ENCODE results near the gene ENGASE.

DNA sequence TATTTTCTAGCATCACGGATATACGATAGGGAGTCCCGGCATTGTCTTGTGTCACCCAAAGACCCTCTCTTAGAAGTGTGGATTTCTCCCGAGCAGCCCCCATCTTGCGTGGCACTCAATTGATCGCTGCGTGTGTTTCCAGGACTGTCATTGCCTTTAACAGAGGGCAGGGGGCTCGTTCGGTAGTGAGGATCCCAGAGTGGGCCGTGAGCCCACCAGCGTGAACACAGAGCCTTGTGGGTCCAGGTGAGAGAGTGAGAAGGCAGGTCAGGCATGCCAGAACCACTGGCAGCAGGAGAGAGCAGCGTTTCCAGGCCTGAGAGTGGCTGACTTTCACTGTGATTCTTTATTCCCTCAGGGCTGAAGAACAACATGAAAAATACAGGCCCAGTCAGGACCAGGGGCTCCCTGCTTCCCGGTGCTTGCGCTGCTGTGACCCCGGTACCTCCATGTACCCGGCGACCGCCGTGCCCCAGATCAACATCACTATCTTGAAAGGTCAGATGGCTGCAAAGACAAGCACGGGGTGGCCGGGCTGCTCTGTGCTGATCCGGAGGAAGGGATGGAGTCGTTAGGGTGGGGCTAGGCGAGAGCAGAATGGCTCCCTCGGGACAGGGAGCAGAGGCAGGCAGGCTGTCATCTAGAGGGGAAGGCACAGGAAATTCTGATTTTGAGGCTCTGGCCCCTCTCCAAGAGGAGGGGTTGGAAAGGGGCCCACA, 28.3 kb upstream of the ENGASE start:
- TF ChIP-seq POLR2A (IDR thresholded peaks at IDR 0.05) = no peak
- TF ChIP-seq, protein P1, sequence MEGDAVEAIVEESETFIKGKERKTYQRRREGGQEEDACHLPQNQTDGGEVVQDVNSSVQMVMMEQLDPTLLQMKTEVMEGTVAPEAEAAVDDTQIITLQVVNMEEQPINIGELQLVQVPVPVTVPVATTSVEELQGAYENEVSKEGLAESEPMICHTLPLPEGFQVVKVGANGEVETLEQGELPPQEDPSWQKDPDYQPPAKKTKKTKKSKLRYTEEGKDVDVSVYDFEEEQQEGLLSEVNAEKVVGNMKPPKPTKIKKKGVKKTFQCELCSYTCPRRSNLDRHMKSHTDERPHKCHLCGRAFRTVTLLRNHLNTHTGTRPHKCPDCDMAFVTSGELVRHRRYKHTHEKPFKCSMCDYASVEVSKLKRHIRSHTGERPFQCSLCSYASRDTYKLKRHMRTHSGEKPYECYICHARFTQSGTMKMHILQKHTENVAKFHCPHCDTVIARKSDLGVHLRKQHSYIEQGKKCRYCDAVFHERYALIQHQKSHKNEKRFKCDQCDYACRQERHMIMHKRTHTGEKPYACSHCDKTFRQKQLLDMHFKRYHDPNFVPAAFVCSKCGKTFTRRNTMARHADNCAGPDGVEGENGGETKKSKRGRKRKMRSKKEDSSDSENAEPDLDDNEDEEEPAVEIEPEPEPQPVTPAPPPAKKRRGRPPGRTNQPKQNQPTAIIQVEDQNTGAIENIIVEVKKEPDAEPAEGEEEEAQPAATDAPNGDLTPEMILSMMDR (IDR thresholded peaks at IDR 0.05) = no peak
